Endothelial cell of umbilical vein (primary cell): Measurements from ENCODE around the gene ARHGAP27. TPM values are rescaled to one million over a fixed set of nuclear protein-coding genes. Genes with fewer than 3 reads are reported as not detected.

Experiments used
- BruUV-seq: library from RNA; stranded (reverse); fragments of 400-500 nt; replicated peaks from 2 replicates; lab custom pipeline; 2021; lab: Mats Ljungman, UMichigan
- CTCF ChIA-PET: fragments of 300-600, 350-600 bp; sonication (Branson Sonifier 250); formaldehyde crosslinking; loops from one replicate; lab custom pipeline; 2021; ENCODE audit warnings: antibody characterized with exemption, inconsistent platforms; lab: Charles Lee
- POLR2A ChIA-PET: fragments of 300-600, 350-600 bp; sonication (Branson Sonifier 250); formaldehyde crosslinking; loops from one replicate; lab custom pipeline; 2021; ENCODE audit warnings: antibody characterized with exemption, inconsistent platforms; lab: Charles Lee
- DNase-seq: peaks from one replicate; pipeline ENCODE4 v3.0.0-alpha.2; 2011; ENCODE audit warnings: low read depth, low spot score
- FAIRE-seq: peaks from 2 replicates; lab custom pipeline; 2011; peaks lifted over from hg19 to GRCh38; lab: Jason Lieb, UNC
- H2AFZ ChIP-seq: 2 replicates; pipeline ENCODE4 v1.6.0; 2012; ENCODE audit warnings: low read depth, low read length, control low read depth, inconsistent platforms
- H3K27ac ChIP-seq: 2 replicates; pipeline ENCODE4 v1.5.1; 2011; ENCODE audit warnings: low read depth, mild to moderate bottlenecking, control low read depth, low read length, moderate library complexity; ENCODE audit not compliant: insufficient read depth
- H3K27me3 ChIP-seq, 2 experiments: 2 replicates each; pipeline versions ENCODE4 v1.6.0 to v1.6.1; 2011; ENCODE audit warnings: low read length in 2 of 2, mixed read lengths in 1 of 2; ENCODE audit not compliant: control insufficient read depth in 2 of 2, insufficient read depth in 2 of 2
- H3K36me3 ChIP-seq, 2 experiments: 2 replicates in 1 of 2; 3 replicates in 1 of 2; pipeline ENCODE4 v1.5.1; 2011; ENCODE audit warnings: low read length in 2 of 2, mild to moderate bottlenecking in 1 of 2, moderate library complexity in 1 of 2; ENCODE audit not compliant: control insufficient read depth in 2 of 2, insufficient read depth in 2 of 2; ENCODE audit errors: extremely low read depth in 1 of 2
- H3K4me1 ChIP-seq: 3 replicates; pipeline ENCODE4 v1.5.1; 2011; ENCODE audit warnings: mild to moderate bottlenecking, low read length; ENCODE audit not compliant: control insufficient read depth, insufficient read depth; ENCODE audit errors: extremely low read depth
- H3K4me2 ChIP-seq: 2 replicates; pipeline ENCODE4 v1.6.1; 2011; ENCODE audit warnings: low read length, control low read depth, mixed read lengths; ENCODE audit not compliant: insufficient read depth
- H3K4me3 ChIP-seq, 3 experiments: fragments of 200-600 bp in 1 of 3; sonication (generic), shearing (Covaris generic) in 1 of 3; replicated peaks in 1 of 3; 2 replicates each; pipeline ENCODE4 v1.5.1; 2011 to 2016; ENCODE audit warnings: control low read depth in 3 of 3, low read length in 3 of 3, mild to moderate bottlenecking in 2 of 3, inconsistent platforms in 1 of 3, low read depth in 1 of 3, moderate library complexity in 1 of 3; ENCODE audit not compliant: insufficient read depth in 1 of 3
- H3K79me2 ChIP-seq: 2 replicates; pipeline ENCODE4 v1.6.0; 2012; ENCODE audit warnings: low read length, inconsistent platforms; ENCODE audit not compliant: control insufficient read depth, insufficient read depth
- H3K9ac ChIP-seq: replicated peaks from 2 replicates; pipeline ENCODE3; 2011; ENCODE audit warnings: low read length, control low read depth; ENCODE audit not compliant: insufficient read depth; ENCODE audit errors: extremely low read depth
- H3K9me1 ChIP-seq: replicated peaks from 3 replicates; pipeline ENCODE4 v1.6.0; 2011; ENCODE audit warnings: mild to moderate bottlenecking, low read length; ENCODE audit not compliant: control insufficient read depth, insufficient read depth; ENCODE audit errors: extremely low read depth
- H3K9me3 ChIP-seq: replicated peaks from 2 replicates; pipeline ENCODE4 v1.5.1; 2012; ENCODE audit warnings: low read length, inconsistent platforms; ENCODE audit not compliant: control insufficient read depth, insufficient read depth
- H4K20me1 ChIP-seq: replicated peaks from 2 replicates; pipeline ENCODE3; 2011; ENCODE audit warnings: mild to moderate bottlenecking, low read length; ENCODE audit not compliant: control insufficient read depth, insufficient read depth; ENCODE audit errors: extremely low read depth
- CTCF ChIP-seq, 2 donors: IDR thresholded peaks; 1 replicate in 1 of 2; 2 replicates in 1 of 2; pipeline ENCODE4 v1.5.1; 2011; ENCODE audit warnings: low read length in 2 of 2, mild to moderate bottlenecking in 2 of 2, moderate library complexity in 2 of 2, control low read depth in 1 of 2, inconsistent platforms in 1 of 2, low read depth in 1 of 2; ENCODE audit not compliant: insufficient read depth in 1 of 2; ENCODE audit errors: extremely low read depth in 1 of 2
- EZH2 ChIP-seq: IDR thresholded peaks from 2 replicates; pipeline ENCODE4 v1.6.1; 2012; ENCODE audit warnings: borderline replicate concordance, low read depth, mild to moderate bottlenecking, moderate library complexity, low read length, inconsistent platforms; ENCODE audit not compliant: severe bottlenecking
- FOS ChIP-seq: IDR thresholded peaks from 2 replicates; pipeline ENCODE4 v1.6.1; 2011; ENCODE audit warnings: mild to moderate bottlenecking, low read length, moderate library complexity, borderline replicate concordance; ENCODE audit not compliant: insufficient read depth
- GATA2 ChIP-seq: IDR thresholded peaks from 2 replicates; pipeline ENCODE4 v1.7.0; 2011; ENCODE audit warnings: low read depth, mild to moderate bottlenecking, moderate library complexity, mixed read lengths, low read length; ENCODE audit not compliant: insufficient read length, insufficient read depth
- JUN ChIP-seq: IDR thresholded peaks from 2 replicates; pipeline ENCODE4 v1.6.1; 2011; ENCODE audit warnings: borderline replicate concordance, low read depth; ENCODE audit not compliant: insufficient read length, insufficient read depth
- MAX ChIP-seq: IDR thresholded peaks from 2 replicates; pipeline ENCODE4 v1.6.1; 2011; ENCODE audit not compliant: insufficient read depth, insufficient read length
- MYC ChIP-seq: IDR thresholded peaks from one replicate; pipeline ENCODE4 v1.6.1; 2011; ENCODE audit warnings: mild to moderate bottlenecking, low read depth, low read length
- POLR2A ChIP-seq: IDR thresholded peaks from 2 replicates; pipeline ENCODE4 v1.6.1; 2012; ENCODE audit warnings: low read depth, mild to moderate bottlenecking, control low read depth, low read length
- POLR2AphosphoS5 ChIP-seq: IDR thresholded peaks from 2 replicates; pipeline ENCODE4 v1.6.1; 2012; ENCODE audit warnings: low read depth, mild to moderate bottlenecking, control low read depth, low read length, moderate library complexity; ENCODE audit not compliant: insufficient read depth
- dilution Hi-C: fragments of 300-500 bp; cut with MboI; formaldehyde crosslinking; loops from one replicate; pipeline ENCODE4 v1.15.0; 2019; ENCODE audit warnings: low sequenced_read_pairs; ENCODE audit not compliant: extremely low pct_ligation_motif_present
- intact Hi-C: fragments of 100-400 bp; cut with micrococcal nuclease; formaldehyde crosslinking; loops from one replicate; pipeline ENCODE4 v1.10.0; 2022
- polyA plus RNA-seq, 4 experiments: library from polyadenylated mRNA; depleted of rRNA in 3 of 4; stranded (reverse) in 3 of 4; unstranded in 1 of 4; fragments of >200 nt; gene quantifications; 2 replicates each; pipeline versions ENCODE4 v1.2.1 to v1.2.3, GENCODE V29; 2011 to 2012; ENCODE audit warnings: missing spikeins in 1 of 4
- total RNA-seq: library from RNA; stranded (reverse); gene quantifications from 2 replicates; pipeline ENCODE4 v1.2.3, GENCODE V29; 2021

The ARHGAP27 gene
- total and polyA plus RNA-seq, 2 donors (not counting 3 experiments of a cell fraction or from before 2014, with no cell fraction given), result 21.0 to 47.0 TPM

- BruUV-seq, result no TSS peak
- Histone ChIP-seq H3K9me3 (no peaks in the 10 kb centered on the region), H2AFZ (no peak overlapping the region), H3K4me2 (no peak overlapping the region), H3K27me3 (no peaks in the 10 kb centered on the region), H3K4me3 (no peak overlapping the region), H3K27ac (no peak overlapping the region), H3K4me1 (no peaks in the 10 kb centered on the region), H3K79me2 (no peaks in the 10 kb centered on the region), H3K36me3 (no peaks in the 10 kb centered on the region), H3K9ac (no peak overlapping the region), H3K9me1 (no peaks in the 10 kb centered on the region), H4K20me1 (no peaks in the 10 kb centered on the region)
- intact Hi-C loops (no loop called here), dilution Hi-C loops (no loop called here)
- no peak for DNase-seq
- ChIA-PET POLR2A (no interaction called here), CTCF (interaction anchor here (0.7 to 4.1 kb wide), 5 partner anchors 12 to 207 kb away, joined by 3 to 22 read pairs (median 5); no protein-coding TSS in a partner anchor)
- FAIRE-seq, result no peak
- TF ChIP-seq POLR2AphosphoS5 (no peak), CTCF (IDR thresholded peaks at IDR 0.05; ENCODE audit: extremely low read depth in 1 of 2, insufficient read depth in 1 of 2, low read depth in 1 of 2, low read length in 2 of 2) (no peak), GATA2 (no peak), FOS (no peak), EZH2 (no peak), JUN (no peak), MYC (no peak), POLR2A (no peak), MAX (no peak)
Measured at GRCh38 chr17:45425984-45426413, 6.7 kb downstream of the ARHGAP27 start.
